ENCODE data around the gene NBEA.

Gene NBEA

DNA sequence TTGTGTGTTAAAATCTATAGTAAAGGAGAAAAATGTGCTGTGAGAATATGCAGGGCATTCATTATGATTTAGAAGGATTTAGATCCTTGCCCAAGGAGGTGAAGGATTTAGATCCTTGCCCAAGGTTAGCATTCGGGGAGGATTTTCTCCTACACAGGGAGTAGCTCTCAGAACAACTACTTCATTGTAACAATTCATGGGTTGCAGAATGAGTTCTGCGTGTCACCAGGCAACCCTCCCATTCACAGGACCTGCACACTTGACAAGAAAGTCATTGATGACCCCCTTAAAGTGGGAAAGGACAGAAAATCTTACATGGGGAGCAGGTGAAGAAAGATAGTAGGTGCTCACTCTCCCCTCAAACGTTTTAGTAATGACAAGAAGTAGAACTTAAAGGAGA is 701.6 kb downstream of the NBEA start:
- TF ChIP-seq ZNF274 (IDR thresholded peaks at IDR 0.05; ENCODE audit: low read depth, low read length) = no peak
- no peak for TF ChIP-seq YY1 (IDR thresholded peaks at IDR 0.05; ENCODE audit: insufficient read depth, insufficient read length)
- TF ChIP-seq SUZ12 (IDR thresholded peaks at IDR 0.05; ENCODE audit: extremely low read depth, insufficient read depth, insufficient read length) = no peak
- no peaks in the 10 kb centered on the region for H3K9me3 ChIP-seq (ENCODE audit: insufficient read depth, low read length)
- DNase-seq (ENCODE audit: low read depth, low spot score) = no peak
- H3K4me1 ChIP-seq (ENCODE audit: insufficient read depth, insufficient read length) = no peaks in the 10 kb centered on the region
- no peaks in the 10 kb centered on the region for H3K27me3 ChIP-seq (ENCODE audit: insufficient read depth, insufficient read length)
- H3K9ac ChIP-seq (ENCODE audit: insufficient read length, low read depth) = no peak overlapping the region
- H3K4me3 ChIP-seq (ENCODE audit: insufficient read length, low read depth) = no peak overlapping the region
- no peaks in the 10 kb centered on the region for H3K36me3 ChIP-seq (ENCODE audit: insufficient read depth, insufficient read length, low read length)

GRCh38 chr13:35646056-35646774 is 704.1 kb downstream of the NBEA start:
- no peaks in the 10 kb centered on the region for H3K27me3 ChIP-seq (ENCODE audit: insufficient read depth, insufficient read length)
- TF ChIP-seq ZNF274 (IDR thresholded peaks at IDR 0.05; ENCODE audit: low read depth, low read length) = no peak
- TF ChIP-seq SUZ12 (IDR thresholded peaks at IDR 0.05; ENCODE audit: extremely low read depth, insufficient read depth, insufficient read length) = no peak
- TF ChIP-seq YY1 (IDR thresholded peaks at IDR 0.05; ENCODE audit: insufficient read depth, insufficient read length) = no peak
- H3K4me3 ChIP-seq (ENCODE audit: insufficient read length, low read depth) = no peak overlapping the region
- H3K9ac ChIP-seq (ENCODE audit: insufficient read length, low read depth) = no peak overlapping the region
- DNase-seq (ENCODE audit: low read depth, low spot score) = no peak
- H3K9me3 ChIP-seq (ENCODE audit: insufficient read depth, low read length) = no peaks in the 10 kb centered on the region
- no peaks in the 10 kb centered on the region for H3K36me3 ChIP-seq (ENCODE audit: insufficient read depth, insufficient read length, low read length)
- H3K4me1 ChIP-seq (ENCODE audit: insufficient read depth, insufficient read length) = no peaks in the 10 kb centered on the region

DNA sequence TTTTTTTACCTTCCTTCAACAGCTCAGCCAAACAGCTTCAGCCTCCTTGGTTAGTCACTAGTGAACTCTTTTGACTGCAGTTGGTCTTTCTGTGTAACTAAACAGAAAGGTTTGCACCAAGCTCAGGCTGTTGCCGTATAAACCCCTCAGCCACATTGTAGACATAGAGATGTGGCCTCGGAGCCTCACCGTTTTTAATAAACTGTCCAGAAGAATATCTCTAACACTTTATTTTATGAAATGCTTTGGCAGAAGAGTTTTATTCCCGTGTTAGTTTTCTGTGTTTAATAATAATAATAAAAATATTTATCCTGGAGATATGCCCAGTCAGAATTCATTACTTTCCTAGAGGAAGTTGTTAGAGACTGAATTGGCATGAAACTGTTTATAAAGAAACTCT is 706.1 kb downstream of the NBEA start:
- H3K27me3 ChIP-seq (ENCODE audit: insufficient read depth, insufficient read length) = no peaks in the 10 kb centered on the region
- no peaks in the 10 kb centered on the region for H3K4me1 ChIP-seq (ENCODE audit: insufficient read depth, insufficient read length)
- H3K4me3 ChIP-seq (ENCODE audit: insufficient read length, low read depth) = no peak overlapping the region
- TF ChIP-seq SUZ12 (IDR thresholded peaks at IDR 0.05; ENCODE audit: extremely low read depth, insufficient read depth, insufficient read length) = no peak
- no peak for TF ChIP-seq YY1 (IDR thresholded peaks at IDR 0.05; ENCODE audit: insufficient read depth, insufficient read length)
- TF ChIP-seq ZNF274 (IDR thresholded peaks at IDR 0.05; ENCODE audit: low read depth, low read length) = no peak
- no peak for DNase-seq (ENCODE audit: low read depth, low spot score)
- no peaks in the 10 kb centered on the region for H3K9me3 ChIP-seq (ENCODE audit: insufficient read depth, low read length)
- H3K36me3 ChIP-seq (ENCODE audit: insufficient read depth, insufficient read length, low read length) = no peaks in the 10 kb centered on the region
- H3K9ac ChIP-seq (ENCODE audit: insufficient read length, low read depth) = no peak overlapping the region

- H3K27me3 ChIP-seq (ENCODE audit: insufficient read depth, insufficient read length) = no peaks in the 10 kb centered on the region
- TF ChIP-seq YY1 (IDR thresholded peaks at IDR 0.05; ENCODE audit: insufficient read depth, insufficient read length) = no peak
- TF ChIP-seq SUZ12 (IDR thresholded peaks at IDR 0.05; ENCODE audit: extremely low read depth, insufficient read depth, insufficient read length) = no peak
- no peak for TF ChIP-seq ZNF274 (IDR thresholded peaks at IDR 0.05; ENCODE audit: low read depth, low read length)
- no peaks in the 10 kb centered on the region for H3K36me3 ChIP-seq (ENCODE audit: insufficient read depth, insufficient read length, low read length)
- no peaks in the 10 kb centered on the region for H3K4me1 ChIP-seq (ENCODE audit: insufficient read depth, insufficient read length)
- no peak overlapping the region for H3K4me3 ChIP-seq (ENCODE audit: insufficient read length, low read depth)
- no peaks in the 10 kb centered on the region for H3K9me3 ChIP-seq (ENCODE audit: insufficient read depth, low read length)
- no peak overlapping the region for H3K9ac ChIP-seq (ENCODE audit: insufficient read length, low read depth)
- DNase-seq (ENCODE audit: low read depth, low spot score) = no peak
These were observed 707.1 kb downstream of the NBEA start for GRCh38 chr13:35649162-35649561.

- DNase-seq (ENCODE audit: low read depth, low spot score) = no peak
- Histone ChIP-seq H3K27me3 (ENCODE audit: insufficient read depth, insufficient read length) (no peaks in the 10 kb centered on the region), H3K9ac (ENCODE audit: insufficient read length, low read depth) (no peak overlapping the region), H3K36me3 (ENCODE audit: insufficient read depth, insufficient read length, low read length) (no peaks in the 10 kb centered on the region), H3K9me3 (ENCODE audit: insufficient read depth, low read length) (no peaks in the 10 kb centered on the region), H3K4me1 (ENCODE audit: insufficient read depth, insufficient read length) (no peaks in the 10 kb centered on the region), H3K4me3 (ENCODE audit: insufficient read length, low read depth) (no peak overlapping the region)
- TF ChIP-seq SUZ12 (IDR thresholded peaks at IDR 0.05; ENCODE audit: extremely low read depth, insufficient read depth, insufficient read length) = no peak
- TF ChIP-seq YY1 (IDR thresholded peaks at IDR 0.05; ENCODE audit: insufficient read depth, insufficient read length) = no peak
- no peak for TF ChIP-seq ZNF274 (IDR thresholded peaks at IDR 0.05; ENCODE audit: low read depth, low read length)
These were observed 717.7 kb downstream of the NBEA start for GRCh38 chr13:35659796-35660195.

DNA sequence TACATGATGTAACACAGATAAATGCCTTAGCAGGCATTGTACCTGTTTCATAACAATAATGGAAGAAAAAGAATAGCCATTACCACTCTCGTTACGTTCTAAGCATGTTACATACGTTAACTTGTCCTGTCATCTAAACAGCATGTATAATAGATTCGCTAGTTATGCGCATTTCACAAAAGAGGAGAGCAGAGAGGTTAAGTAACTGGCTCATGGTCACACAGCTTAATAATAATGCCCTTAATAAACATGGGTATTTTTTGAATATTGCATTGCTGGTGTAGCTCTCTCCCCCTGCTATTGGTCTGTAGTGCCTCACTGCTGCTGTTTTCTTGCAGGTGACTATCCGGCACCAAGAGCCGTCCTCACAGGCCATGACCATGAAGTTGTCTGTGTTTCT is 722.7 kb downstream of the NBEA start:
- Histone ChIP-seq H3K4me1 (ENCODE audit: insufficient read depth, insufficient read length) (no peaks in the 10 kb centered on the region), H3K9ac (ENCODE audit: insufficient read length, low read depth) (no peak overlapping the region), H3K4me3 (ENCODE audit: insufficient read length, low read depth) (no peak overlapping the region), H3K36me3 (ENCODE audit: insufficient read depth, insufficient read length, low read length) (no peaks in the 10 kb centered on the region), H3K9me3 (ENCODE audit: insufficient read depth, low read length) (no peaks in the 10 kb centered on the region), H3K27me3 (ENCODE audit: insufficient read depth, insufficient read length) (no peaks in the 10 kb centered on the region)
- no peak for DNase-seq (ENCODE audit: low read depth, low spot score)
- TF ChIP-seq SUZ12 (IDR thresholded peaks at IDR 0.05; ENCODE audit: extremely low read depth, insufficient read depth, insufficient read length) (no peak), YY1 (IDR thresholded peaks at IDR 0.05; ENCODE audit: insufficient read depth, insufficient read length) (no peak), ZNF274 (IDR thresholded peaks at IDR 0.05; ENCODE audit: low read depth, low read length) (no peak)

DNA sequence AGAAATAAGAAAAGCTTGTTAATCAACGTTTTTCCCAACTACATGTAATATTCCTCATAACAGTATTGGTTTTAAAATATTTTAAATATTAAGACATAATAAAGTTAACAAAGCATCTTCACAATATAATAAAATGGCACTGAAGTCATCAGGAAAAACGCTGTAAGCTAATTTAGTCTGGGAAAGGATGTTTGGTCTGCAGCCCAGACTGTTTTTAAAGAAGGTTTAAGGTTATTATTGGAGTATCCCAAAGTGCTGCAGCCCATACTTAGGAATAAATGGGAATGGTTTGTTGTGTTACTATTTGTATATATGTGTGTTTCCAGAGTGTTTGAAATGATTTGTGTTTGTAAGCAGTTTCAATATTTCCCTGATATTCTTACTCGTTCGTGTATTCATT is 727.3 kb downstream of the NBEA start:
- Histone ChIP-seq H3K9ac (ENCODE audit: insufficient read length, low read depth) (no peak overlapping the region), H3K27me3 (ENCODE audit: insufficient read depth, insufficient read length) (no peaks in the 10 kb centered on the region), H3K36me3 (ENCODE audit: insufficient read depth, insufficient read length, low read length) (no peaks in the 10 kb centered on the region), H3K9me3 (ENCODE audit: insufficient read depth, low read length) (no peaks in the 10 kb centered on the region), H3K4me3 (ENCODE audit: insufficient read length, low read depth) (no peak overlapping the region), H3K4me1 (ENCODE audit: insufficient read depth, insufficient read length) (no peaks in the 10 kb centered on the region)
- no peak for DNase-seq (ENCODE audit: low read depth, low spot score)
- TF ChIP-seq SUZ12 (IDR thresholded peaks at IDR 0.05; ENCODE audit: extremely low read depth, insufficient read depth, insufficient read length) (no peak), YY1 (IDR thresholded peaks at IDR 0.05; ENCODE audit: insufficient read depth, insufficient read length) (no peak), ZNF274 (IDR thresholded peaks at IDR 0.05; ENCODE audit: low read depth, low read length) (no peak)

Measured in NT2/D1 (cell line).